Epithelial cell of esophagus (primary cell): ENCODE measurements around the gene AKT1S1.

ENCODE experiments used
- DNase-seq: peaks from one replicate; pipeline ENCODE4 v3.0.0; 2010; ENCODE audit warnings: low read depth
- H3K4me3 ChIP-seq: 2 replicates; pipeline ENCODE4 v1.5.1; 2011; ENCODE audit warnings: mild to moderate bottlenecking, low read length, control low read depth
- CTCF ChIP-seq: IDR thresholded peaks from 2 replicates; pipeline ENCODE4 v1.5.1; 2011; ENCODE audit warnings: low read depth, mild to moderate bottlenecking, low read length, control low read depth, inconsistent platforms; ENCODE audit not compliant: insufficient read depth; ENCODE audit errors: missing control alignments

Gene AKT1S1

DNA sequence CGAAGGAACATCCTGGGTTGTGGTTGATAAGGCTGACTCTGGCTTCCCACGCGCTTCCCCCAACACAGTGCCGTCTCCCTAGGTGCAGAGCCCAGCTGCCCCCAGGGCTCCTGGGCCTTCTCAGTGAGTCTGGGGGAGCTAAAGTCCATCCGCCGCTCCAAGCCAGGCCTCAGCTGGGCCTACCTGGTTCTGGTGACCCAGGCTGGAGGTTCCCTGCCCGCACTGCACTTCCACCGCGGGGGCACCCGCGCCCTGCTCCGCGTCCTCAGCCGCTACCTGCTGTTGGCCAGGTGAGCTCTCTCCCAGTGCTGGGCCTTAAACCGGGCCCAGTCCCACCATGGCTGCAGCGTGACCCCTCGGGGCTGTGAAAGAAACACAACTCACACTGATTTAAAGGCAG is 4.0 kb upstream of the AKT1S1 start:
- no peak for DNase-seq
- H3K4me3 ChIP-seq: no peak overlapping the region
- TF ChIP-seq CTCF: no peak

- H3K4me3 ChIP-seq: no peak overlapping the region
- TF ChIP-seq CTCF: no peak
- DNase-seq: no peak
Observed at GRCh38 chr19:49880162-49880869, 3.2 kb upstream of the AKT1S1 start.

DNA sequence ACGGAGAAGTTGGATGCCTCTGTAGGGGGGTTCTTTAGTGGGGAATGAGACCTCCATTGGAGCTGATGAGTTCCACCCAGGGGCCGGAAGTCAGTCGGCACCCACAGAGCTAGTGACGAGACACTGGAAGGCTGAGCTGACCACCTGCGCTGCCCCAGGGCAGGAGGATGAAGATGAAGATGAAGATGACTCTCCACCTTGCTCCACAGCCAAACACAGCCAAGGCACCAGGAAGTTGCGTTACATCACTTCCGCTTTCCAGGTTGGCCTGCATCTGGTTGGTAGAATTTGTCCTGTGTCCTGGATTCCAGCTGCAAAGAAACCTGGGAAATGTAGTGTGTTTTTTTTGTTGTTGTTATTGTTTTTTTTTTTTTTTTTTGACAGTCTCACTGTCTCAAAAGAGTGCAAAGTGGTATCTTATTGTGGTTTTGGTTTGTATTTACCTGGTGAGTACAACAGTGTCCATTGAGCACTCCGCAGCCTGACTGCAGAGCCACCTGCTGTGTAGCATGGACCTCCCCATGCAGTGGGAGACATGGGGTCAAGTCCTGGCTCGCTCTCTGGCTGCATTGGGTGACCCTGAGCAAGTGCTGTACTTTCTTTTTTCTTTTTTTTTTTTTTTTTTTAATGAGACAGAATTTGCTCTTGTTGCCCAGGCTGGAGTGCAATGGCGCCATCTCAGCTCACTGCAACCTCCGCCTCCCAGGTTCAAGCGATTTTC is 2.2 kb upstream of the AKT1S1 start:
- no peak for TF ChIP-seq CTCF
- H3K4me3 ChIP-seq: no peak overlapping the region
- peak; percentile 21 for DNase-seq

- no peak for TF ChIP-seq CTCF
- no peak for DNase-seq
- H3K4me3 ChIP-seq: peak overlapping the region; percentile 99
Observed at GRCh38 chr19:49878744-49879070, 1.6 kb upstream of the AKT1S1 start.

DNA sequence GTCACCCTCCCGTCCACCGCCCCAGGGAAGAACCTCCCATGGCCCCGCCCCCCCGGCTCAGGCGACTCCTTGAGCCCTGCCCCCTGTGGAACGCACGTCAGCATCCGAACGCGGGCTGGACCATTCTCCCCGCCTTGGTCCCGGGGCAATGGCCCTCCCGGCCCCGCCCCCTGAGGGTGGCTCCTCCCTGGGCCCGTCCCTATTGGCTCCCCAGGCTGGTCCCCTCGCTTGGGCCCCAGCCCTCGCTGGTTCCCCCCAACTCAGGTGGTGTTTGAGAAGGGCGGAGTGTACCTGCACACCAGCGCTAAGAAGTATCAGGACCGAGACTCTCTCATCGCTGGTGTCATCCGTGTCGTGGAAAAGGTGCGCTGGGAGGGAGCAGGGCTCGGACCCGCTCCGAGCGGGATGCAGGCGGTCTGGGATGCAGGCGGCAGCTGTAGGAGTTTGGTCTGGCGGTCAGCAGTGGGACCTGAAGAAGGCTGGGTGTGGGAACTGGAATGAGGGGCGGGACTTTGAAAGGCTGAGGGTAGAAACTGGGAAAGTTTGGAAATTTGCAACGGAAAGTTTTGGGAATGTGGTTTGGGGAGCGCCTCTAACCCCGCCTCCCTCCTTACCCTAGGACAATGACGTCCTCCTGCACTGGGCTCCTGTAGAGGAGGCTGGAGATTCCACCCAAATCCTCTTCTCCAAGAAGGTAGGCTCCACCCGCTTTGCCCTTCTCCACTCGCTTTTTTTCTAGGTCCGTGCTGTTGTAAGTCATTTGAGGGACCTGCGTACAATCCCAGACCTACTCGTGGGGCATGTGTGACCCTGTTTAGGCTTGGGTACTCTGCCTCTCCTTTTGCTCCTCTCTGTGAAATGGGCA is 956 bp upstream of the AKT1S1 start:
- H3K4me3 ChIP-seq: peak overlapping the region; percentile 99
- no peak for TF ChIP-seq CTCF
- DNase-seq: peak; percentile 98

- no peak for TF ChIP-seq CTCF
- H3K4me3 ChIP-seq: peak overlapping the region; percentile 99
- DNase-seq: peak; percentile 99
Observed at GRCh38 chr19:49876422-49877019, 634 bp downstream of the AKT1S1 start.
